NCI-H774 (cell line): ENCODE data around the gene UCHL3.
"Not testable (repeated sequence)": the region's sequence is repeated elsewhere in the genome, so short reads cannot be mapped to it uniquely, and the experiment has no call there.

Experiments
- DNase-seq: peaks from one replicate; lab custom pipeline; 2025; lab: John Stamatoyannopoulos, UW

The UCHL3 gene

DNA sequence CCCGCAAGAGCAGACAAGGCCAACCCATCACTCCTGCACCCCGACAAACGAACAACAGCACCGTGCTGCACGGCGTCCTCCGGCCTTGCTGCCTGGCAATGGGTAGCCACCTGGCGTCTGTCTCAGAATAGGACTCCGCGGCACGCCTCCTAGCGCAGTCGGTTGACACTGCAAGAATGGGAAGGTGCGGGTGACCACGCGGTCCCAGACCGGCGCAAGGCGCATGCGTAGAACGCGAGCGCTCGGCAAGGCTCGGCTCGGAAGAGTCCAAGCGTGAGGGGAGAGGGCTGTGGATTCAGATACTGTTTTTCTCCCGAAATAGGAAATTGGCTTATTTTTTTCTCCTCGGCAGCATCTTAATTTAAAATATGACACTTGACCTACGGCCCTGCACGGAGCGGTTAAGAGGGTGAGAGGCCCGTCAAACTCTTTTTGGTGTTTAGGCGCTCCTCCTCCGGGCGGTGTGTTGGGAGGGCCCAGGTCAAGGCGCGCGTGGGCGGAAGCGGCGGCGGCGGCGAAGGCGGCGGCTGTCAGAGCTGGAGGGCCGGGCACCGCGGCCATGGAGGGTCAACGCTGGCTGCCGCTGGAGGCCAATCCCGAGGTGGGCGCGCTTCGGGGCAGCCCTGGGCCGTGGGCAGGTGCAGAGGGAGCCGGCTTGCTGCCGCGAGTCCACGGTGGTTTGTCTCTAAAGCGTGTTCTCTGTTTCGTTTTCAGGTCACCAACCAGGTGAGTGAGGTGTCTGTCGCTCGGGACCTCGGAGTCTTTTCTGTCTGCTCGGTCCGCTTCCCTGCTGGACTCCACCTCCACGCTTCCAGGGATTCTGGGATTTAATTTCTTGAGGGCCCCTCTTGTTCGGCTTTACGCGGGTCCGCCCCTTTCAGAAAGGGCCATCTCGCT lies at the start of gene UCHL3:
Gene UCHL3, plus strand, starts transcription at position 530 of the 897 bp plus-strand sequence. Its CDS starts 30 bp downstream, at position 560.
- DNase-seq, result peak; percentile 87

DNA sequence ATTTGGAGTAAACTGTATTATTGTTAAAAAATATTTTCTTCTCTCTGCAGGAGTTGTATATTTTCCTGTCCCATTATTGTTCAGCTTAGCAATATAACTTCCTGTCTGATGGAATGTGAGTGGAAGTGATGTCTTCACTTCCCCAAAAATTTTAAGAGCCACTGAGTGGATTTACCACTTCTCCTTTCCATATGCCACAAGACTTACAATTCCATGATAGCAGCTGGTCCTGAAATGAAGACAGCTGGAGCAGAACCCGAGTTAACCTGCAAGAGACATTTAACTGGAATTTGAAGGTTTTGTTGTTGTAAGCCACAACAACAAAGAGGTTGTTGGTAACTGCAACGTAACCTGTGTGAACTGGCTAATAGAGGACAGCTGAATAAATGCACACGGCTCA lies 44.3 kb upstream of the UCHL3 start:
- no peak for DNase-seq

DNA sequence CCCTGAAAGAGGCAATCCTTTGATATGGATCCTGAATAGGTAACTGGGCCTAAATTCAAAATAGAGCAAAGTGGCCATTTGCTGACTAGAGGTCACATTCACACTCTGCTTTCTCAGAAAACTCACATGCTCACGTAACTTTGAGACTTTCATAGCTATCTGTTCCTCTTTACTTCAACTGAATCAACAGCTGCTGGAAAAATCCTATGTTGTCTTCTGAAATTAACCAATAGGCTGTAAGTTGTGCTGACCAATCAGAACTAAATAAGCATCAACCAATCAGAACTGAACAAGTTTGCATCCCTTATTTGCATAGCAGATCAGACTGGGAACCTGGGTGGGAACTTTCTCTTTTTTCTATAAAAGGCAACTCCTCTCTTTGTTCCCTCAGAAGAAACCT lies 43.6 kb upstream of the UCHL3 start:
- DNase-seq, result no peak

DNA sequence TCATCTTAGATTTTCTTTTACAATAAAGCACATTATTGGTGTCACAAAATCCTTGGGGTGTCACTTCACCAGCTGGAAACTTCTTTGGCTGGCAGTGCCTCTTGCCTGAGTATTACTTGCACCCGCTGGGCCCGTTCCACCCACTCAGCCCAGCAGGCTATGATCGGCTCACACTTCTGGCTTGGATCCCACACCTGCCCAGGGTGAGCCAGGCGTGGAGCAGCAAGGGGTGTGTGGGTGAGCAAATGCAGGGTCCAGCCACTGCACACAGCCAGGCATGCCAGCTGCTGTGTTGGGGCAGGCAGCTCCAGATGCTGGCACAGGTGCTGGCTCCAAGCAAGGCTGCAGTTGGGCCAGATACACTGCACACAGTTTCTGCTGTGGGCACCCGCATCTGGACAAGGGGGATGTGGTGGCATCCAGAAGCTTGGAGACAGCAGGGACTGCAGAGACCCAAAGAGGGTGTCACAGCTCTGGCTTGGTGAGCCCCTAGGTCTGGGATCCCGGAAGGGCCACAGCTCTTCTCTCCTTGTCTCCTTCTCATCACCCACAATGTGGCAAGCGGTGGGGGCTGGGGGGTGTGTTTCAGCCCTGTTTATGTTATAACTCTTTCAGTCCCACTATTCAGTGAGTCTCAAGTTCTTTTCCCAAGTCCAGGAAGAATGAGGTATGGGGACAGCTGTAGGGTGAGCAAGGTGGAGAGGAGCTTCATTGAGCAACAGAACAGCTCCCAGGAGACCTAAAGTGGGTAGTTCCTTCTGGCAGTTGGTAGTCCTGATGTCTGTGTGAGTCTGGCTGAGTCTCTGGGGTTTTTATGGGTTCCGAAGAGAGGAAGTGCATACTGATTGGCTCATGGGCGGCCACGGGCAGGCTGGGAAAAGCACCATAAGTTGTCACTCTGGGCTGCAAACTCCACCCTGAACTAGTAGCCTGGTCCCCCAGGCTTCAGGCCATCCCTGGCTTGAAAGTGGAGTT lies 42.3 kb upstream of the UCHL3 start:
- DNase-seq, result no peak

DNA sequence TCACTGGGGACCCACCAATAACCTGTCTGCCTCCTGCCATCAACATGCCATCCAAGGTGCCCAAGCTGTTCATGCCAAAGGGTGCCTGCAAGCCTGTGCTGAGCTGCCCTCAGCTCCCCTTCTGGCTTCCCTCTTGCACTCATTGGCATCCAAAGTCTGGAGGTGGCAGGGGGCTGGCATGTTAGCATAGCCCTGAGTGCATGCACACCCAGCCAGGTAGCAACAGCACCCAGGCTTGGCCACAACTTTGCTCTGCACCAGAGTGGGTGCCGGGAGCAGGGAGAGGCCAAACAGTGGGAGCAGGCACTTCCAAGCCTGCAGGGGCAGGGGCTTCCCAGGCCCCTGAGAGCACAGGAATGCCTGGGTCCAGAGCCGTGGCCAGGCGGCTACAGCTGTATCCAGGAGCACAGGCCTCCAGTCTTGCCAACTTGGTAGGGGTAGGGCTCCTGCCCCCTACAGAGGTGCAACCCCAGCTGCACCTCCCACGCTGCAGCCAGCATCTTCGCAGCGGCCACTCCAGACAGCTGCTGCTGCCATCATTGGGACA lies 41.5 kb upstream of the UCHL3 start:
- no peak for DNase-seq

DNA sequence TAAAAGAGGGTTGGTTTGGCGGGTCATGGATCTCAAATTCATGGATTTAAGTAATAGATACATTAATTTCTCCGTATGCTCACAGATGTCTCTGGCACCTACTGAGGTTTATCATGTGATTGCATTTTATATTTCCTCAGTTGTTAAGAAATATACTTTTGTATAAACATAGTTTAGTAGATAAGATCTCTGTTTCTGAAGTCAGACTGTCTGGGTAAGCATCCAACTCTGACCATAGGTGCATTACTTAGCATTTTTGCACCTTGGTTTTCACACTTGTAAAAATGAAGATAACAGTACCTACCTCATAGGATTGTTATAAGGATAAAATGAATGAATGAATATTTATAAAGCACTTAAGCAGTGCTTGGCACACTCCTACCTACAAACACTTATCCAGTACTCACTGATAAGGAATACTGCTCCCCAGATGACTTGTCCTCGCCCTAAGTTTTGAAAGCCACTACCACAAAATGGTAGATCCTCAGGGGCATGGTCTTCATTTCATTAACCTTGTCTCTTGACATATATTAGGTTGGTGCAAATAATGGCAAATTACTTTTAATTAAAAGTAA lies 38.5 kb upstream of the UCHL3 start:
- no peak for DNase-seq

DNA sequence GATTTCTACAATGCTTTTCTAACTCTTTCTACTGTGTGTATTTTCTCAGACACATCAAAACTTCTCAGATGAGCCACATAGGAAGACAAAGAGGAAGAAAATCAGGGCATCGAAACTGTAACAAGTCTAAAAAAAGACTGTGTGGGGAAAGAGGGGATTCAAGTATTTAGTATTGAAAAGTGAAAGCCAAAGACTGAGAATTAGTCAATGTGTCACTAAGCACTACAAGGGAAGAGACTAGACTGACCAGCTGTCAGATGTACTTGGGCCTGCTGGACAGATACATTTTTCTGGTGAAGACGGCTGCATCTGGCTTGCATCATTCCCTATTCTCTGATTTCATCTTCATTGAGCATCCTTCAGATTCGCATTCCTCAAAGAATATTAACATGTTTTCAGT lies 37.3 kb upstream of the UCHL3 start:
- no peak for DNase-seq

DNA sequence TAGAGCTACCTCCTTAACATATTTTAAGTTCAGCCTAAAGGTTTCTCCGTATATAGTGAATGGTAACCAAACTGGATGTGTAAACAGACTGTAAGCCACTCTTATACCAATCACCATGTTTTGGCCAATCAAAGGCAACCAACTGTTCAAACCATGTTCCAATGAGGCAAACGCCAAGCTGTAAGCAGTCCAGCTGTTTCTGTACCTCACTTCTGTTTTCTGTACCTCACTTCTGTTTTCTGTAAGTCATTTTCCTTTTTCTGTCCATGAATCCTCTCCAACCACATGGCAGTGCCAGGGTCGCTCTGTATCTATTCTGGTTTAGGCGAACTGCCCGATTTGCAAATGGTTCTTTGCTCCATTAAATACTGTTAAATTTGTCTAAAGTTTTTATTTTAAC lies 36.3 kb upstream of the UCHL3 start:
- DNase-seq, result no peak

DNA sequence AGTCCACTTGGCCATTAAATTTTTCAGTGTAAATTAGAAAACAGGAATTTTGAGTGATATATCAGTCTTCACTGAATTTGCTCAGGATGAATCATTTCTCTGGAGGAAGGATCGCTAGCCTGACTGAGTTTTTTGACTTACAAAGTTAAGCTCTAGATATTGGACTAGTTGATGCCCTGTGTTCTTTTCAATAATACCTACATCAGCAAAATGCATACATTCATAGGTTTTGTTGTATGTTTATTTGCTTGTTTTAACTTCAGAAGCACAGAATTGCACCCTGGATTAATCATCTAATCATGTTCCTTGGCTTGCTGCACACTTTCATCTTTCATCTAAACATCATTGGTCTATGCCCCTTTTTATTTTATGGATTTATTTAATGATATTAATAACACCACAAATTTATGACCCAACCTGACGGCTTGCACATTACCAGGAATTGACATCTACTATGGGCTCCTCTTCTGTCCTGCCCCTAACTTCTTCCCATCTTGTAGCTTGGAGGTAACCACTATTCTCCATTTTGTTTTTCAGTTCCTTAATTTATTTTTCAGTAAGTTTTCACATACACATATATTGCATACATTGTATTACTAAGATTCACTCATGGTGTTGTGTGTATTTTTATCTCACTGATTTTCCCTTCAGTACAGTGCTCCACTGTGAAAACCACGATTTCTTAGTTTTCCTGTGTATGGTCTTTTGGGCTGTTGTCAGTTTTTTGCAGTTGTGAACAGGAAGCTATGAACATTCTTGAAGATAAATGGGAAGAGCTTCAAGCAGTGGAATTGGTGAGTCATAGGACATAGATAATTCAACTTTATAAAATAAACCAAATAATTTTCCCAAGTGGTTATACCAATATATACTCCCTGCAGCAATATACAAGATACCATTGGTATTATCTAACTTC lies 35.3 kb upstream of the UCHL3 start:
- no peak for DNase-seq

DNA sequence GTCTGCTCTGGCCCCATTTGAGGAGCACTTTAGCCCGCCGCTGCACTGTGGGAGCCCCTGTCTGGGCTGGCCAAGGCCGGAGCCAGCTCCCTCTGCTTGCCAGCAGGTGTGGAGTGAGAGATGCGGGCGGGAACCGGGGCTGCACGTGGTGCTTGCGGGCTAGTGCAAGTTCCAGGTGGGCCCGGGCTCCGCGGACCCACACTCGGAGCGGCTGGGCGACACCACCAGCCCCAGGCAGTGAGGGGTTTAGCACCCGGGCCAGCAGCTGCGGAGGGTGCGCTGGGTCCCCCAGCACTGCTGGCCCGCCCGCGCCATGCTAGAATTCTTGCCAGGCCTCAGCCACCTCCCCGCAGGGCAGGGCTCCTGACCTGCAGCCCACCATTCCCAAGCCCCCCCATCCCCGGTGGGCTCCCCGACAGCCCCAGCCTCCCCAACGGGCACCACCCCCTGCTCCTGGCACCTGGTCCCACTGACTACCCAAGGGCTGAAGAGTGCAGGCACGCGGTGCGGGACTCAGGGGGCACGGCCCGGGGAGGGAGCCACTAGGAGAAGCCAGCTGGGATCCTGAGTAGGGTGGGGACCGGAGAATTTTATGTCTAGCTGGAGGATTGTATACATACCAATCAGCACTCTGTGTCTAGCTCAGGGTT lies 31.0 kb upstream of the UCHL3 start:
- no peak for DNase-seq

DNA sequence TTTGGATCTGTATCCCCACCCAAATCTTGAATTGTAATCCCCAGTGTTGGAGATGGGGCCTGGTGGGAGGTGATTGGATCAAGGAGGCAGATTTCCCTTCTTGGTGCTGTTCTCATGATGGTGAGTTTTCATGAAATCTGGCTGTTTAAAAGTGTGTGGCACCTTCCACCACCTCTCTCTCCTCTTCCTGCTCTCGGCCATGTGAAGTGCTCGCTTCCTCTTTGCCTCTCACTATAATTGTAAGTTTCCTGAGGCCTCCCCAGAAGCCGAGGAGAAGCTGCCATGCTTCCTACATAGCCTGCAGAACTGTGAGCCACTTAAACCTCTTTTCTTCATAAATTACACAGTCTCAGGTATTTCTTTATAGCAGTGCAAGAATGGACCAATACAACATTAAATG lies 27.6 kb upstream of the UCHL3 start:
- DNase-seq, result no peak

DNA sequence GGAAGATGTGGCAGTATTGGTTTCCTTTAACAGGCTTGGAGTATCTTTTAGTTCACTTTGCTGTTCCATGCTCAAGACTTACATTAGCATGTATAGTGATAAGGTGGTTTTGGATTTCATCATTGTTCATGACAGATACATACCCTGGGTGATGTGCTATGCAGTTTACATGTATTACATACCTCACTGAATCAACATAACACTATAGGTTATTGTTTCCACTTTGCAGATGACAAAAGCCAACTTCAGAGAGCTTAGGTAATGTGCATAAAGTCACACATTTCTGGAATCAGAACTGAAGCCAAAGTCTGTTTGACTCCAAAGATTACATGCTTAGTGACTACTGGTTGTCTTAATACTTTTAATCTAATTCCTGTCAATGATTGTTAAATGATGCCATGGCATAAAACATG lies 19.0 kb upstream of the UCHL3 start:
- no peak for DNase-seq

DNA sequence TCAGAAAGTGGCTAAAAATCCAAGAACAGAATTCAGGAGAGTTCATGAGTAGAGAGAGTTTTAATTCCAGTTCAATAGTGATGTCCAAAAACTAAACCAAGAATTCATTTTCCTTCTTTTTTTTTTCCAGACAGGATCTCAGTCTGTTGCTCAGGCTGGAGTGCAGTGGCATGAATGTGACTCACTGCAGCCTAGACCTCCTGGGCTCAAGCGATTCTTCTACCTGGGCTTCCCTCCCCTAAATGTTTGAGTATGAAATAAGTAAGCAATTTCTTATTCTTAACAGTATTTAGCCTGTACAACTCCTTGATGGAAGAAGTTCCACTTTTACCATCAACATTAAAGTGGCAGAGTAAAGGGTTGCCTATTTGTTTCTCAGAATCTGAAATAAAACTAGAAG lies 15.7 kb upstream of the UCHL3 start:
- no peak for DNase-seq

DNA sequence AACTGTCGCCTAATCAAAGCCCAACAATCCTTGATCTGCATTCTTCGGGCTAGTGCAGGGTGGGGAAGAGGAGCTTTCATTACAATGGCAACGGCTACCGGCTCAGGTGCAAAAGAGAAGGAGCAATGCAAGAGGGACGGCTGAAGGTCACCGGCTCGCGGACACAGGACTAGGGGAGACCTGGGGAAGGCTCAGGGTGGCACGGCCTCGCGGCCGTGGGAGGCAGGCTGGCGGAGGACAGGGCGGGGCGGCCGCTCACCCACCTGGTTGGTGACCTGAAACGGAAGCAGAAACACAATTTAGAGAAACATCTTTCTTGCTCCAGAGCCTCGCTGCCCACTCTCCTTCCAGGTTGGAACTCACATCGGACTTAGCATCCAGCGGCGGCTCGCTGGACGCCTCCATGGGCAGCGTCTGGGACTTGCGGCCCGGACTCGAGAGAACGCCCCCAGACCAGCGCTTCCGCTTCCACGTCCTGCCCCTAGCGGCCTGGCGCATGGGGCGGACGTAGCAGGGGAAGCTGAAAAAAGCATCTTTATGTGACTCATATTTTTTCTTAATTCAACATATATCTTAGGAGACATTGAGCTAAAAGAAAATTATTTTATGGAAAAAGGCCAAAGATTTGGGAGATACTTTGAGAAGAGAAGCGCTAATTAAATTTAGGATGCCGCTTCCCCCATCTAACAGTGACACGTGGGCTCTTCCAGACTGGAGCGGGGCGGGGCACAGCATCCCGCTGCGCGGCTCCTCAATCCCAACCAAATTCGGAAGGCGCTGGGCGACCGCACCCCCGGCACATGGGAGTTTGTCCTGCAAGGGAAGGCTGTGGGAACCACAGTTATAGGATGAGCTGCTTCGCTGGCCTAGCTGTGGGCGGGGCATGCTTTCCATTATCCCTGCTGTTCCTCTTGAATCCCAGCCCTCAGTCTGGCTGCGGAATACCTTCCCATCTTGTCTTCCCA lies 11.9 kb upstream of the UCHL3 start, which contains the start of gene COMMD6:
Gene COMMD6, minus strand, starts transcription at position 441 of the 965 bp plus-strand sequence. Its CDS starts 36 bp downstream, at position 405.
- peak; percentile 60 for DNase-seq

DNA sequence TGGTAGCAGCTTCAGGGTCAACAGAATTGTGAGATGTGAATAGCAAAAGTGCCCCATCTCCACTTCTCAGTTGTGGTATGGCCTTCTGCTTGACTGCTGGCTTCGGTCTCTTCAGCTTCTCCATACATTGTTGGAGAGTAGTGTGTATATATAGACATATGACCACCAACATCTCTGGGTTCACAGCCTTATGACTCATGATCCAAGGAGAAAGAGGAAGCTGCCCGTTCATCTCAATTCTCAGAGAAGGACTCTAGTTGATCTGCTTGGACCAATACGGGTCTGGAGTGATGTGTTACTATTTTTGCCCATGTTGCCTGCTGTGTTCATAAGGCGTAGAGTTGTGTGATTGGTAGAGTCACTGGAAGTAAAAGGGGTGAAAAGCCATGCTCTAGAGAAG lies 8.3 kb upstream of the UCHL3 start:
- no peak for DNase-seq

DNA sequence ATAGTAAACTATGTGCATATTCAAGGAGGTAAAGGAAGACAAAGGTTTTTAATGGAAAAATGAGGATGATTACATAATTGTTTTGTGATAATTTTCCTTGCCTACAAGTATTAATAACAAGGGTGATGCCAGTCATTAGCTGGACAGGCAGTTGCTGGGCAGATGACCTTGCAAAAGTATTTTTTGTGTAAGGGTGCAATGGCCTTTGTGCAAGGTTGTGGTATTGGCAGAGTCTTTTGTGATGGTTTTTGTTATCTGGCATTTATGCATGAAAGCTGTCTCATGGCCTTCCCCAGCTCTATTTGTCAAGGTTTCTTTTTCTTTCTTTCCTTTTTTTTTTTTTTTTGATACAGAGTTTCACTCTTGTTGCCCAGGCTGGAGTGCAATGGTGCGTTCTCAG lies 7.6 kb upstream of the UCHL3 start:
- no peak for DNase-seq

DNA sequence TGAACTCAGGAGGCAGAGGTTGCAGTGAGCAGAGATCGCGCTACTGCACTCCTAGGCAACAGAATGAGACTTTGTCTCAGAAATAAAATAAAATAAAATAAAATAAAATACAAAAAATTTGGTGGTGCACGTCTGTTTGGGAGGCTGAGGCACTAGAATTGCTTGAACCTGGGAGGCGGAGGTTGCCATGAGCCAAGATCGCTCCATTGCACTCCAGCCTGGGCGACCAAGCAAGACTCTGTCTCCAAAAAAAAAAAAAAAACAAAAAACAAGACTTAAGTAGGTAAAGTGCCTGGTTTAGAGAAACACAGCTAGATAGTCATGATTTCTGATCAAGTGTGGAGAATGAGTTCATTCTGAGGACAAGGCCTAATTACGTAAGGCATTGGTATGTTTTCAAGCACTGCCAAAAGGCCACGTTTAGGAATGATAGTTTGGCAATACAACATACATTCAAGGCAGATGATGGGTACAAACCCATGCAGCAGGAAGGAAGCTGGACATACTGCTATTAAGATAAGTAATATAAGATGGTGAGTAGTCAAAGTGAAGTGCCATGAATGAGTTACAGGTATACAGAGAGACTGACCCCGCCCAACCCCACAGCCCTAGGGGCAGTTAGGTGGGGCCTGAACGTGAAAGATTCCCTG lies 4.8 kb upstream of the UCHL3 start:
- DNase-seq, result no peak

DNA sequence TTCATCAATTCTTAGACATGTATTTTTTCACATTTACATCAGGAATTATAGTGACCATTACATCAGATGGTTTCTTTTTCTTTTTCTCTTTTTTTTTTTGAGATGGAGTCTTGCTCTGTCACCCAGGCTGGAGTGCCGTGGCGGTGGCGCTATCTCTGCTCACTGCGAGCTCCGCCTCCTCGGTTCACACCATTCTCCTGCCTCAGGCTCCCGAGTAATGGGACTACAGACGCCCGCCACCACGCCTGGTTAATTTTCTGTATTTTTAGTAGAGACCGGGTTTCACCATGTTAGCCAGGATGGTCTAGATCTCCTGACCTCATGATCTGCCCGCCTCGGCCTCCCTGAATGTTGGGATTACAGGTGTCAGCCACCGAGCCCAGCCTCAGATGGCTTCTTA lies 4.2 kb upstream of the UCHL3 start:
- not testable (repeated sequence) for DNase-seq

DNA sequence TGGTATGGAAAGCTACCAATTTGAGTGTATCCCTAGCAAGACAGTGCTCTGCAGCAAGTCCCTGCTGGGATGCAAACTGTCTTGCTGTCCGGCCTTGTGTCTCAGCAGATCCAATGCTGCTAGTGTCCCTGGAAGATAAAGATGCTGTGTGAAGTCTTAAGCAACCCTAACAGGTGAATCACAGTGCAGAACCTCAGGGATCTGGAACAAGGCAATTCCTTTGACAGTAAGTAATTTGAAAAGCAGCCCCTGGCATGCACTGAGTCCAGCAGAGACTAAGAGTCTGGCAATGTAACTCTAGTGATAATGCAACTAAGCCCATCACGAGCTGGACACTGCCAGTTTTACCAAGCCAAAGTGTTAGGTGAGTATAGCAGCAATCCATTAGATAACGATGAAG lies 1.7 kb upstream of the UCHL3 start:
- no peak for DNase-seq
